ENCODE measurements around the gene DOCK4.

- TF ChIP-seq, protein P1, sequence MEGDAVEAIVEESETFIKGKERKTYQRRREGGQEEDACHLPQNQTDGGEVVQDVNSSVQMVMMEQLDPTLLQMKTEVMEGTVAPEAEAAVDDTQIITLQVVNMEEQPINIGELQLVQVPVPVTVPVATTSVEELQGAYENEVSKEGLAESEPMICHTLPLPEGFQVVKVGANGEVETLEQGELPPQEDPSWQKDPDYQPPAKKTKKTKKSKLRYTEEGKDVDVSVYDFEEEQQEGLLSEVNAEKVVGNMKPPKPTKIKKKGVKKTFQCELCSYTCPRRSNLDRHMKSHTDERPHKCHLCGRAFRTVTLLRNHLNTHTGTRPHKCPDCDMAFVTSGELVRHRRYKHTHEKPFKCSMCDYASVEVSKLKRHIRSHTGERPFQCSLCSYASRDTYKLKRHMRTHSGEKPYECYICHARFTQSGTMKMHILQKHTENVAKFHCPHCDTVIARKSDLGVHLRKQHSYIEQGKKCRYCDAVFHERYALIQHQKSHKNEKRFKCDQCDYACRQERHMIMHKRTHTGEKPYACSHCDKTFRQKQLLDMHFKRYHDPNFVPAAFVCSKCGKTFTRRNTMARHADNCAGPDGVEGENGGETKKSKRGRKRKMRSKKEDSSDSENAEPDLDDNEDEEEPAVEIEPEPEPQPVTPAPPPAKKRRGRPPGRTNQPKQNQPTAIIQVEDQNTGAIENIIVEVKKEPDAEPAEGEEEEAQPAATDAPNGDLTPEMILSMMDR (conservative IDR thresholded peaks at IDR 0.05; ENCODE audit: low read length), result no peak
- TF ChIP-seq EZH2phosphoT487 (IDR thresholded peaks at IDR 0.05; ENCODE audit: borderline replicate concordance), result no peak
These were observed 22.4 kb upstream of the DOCK4 start for GRCh38 chr7:112228632-112229031.
